Measurements from ENCODE around the gene LRIT3.

DNA sequence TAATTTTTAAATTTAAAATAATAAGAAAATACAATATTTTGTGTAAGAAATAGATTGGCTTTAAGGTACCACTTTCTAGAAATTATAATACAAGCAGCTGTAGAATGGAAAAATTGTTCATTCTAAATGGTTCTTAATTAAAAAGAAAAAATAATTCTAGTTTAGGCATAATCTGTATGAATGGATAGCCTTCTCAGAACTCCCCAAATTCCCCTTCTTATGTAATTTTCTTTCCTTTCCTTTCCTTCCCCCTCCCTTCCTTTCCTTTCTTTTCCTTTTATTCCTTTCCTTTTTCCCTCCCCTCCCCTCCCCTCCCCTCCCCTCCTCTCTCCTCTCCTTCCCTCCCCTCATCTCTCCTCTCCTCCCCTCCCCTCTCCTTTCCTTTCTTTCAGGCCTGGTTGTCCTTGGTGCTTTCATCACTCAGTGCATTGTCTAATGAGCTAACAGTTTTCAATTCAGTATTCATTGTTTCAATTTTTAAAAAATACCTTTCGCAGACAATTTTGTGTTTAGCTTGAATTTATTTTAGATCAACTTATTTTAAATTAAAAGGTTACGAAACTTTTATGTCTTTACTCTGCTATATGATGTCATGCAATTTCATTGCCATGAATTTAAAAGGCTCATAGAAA, 28.8 kb downstream of the LRIT3 start:
- TF ChIP-seq CTCF (conservative IDR thresholded peaks at IDR 0.05; ENCODE audit: low read depth, low read length) (no peak), EZH2 (IDR thresholded peaks at IDR 0.05; ENCODE audit: borderline replicate concordance, low read depth, low read length, poor library complexity, severe bottlenecking) (no peak)
